Transverse colon (tissue), 4 donors: ENCODE data around the gene GLT8D2.
"Not testable (repeated sequence)": the region's sequence is repeated elsewhere in the genome, so short reads cannot be mapped to it uniquely, and the experiment has no call there.

ENCODE experiments used
- POLR2AphosphoS5 ChIP-seq, 3 donors: sonication (generic); formaldehyde crosslinking; IDR thresholded peaks; one replicate each; pipeline ENCODE4 v1.6.1; 2016; ENCODE audit warnings: antibody characterized with exemption in 3 of 3
- TF ChIP-seq, protein P1 (sequence below), 5 experiments: fragments of 200-600 bp in 3 of 5; fragments of 450-650 bp in 2 of 5; sonication (generic) in 3 of 5; IDR thresholded peaks; 1 replicate in 2 of 5; 2 replicates in 3 of 5; pipeline ENCODE4 v1.5.1; 2016 to 2017; ENCODE audit warnings: antibody characterized with exemption in 5 of 5, inconsistent platforms in 3 of 5, mild to moderate bottlenecking in 2 of 5, moderate library complexity in 1 of 5

DNA sequence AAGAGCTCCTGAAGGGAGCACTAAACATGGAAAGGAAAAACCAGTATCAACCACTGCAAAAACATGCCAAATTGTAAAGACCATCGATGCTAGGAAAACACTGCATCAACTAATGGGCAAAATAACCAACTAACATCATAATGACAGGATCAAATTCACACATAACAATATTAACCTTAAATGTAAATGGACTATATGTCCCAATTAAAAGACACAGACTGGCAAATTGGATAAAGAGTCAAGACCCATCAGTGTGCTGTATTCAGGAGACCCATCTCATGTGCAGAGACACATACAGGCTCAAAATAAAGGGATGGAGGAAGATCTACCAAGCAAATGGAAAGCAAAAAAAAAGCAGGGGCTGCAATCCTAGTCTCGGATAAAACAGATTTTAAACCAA lies 13.8 kb downstream of the GLT8D2 start:
- TF ChIP-seq, protein P1, sequence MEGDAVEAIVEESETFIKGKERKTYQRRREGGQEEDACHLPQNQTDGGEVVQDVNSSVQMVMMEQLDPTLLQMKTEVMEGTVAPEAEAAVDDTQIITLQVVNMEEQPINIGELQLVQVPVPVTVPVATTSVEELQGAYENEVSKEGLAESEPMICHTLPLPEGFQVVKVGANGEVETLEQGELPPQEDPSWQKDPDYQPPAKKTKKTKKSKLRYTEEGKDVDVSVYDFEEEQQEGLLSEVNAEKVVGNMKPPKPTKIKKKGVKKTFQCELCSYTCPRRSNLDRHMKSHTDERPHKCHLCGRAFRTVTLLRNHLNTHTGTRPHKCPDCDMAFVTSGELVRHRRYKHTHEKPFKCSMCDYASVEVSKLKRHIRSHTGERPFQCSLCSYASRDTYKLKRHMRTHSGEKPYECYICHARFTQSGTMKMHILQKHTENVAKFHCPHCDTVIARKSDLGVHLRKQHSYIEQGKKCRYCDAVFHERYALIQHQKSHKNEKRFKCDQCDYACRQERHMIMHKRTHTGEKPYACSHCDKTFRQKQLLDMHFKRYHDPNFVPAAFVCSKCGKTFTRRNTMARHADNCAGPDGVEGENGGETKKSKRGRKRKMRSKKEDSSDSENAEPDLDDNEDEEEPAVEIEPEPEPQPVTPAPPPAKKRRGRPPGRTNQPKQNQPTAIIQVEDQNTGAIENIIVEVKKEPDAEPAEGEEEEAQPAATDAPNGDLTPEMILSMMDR (IDR thresholded peaks at IDR 0.05): not testable (repeated sequence)
- TF ChIP-seq POLR2AphosphoS5 (IDR thresholded peaks at IDR 0.05): not testable (repeated sequence)
